ENCODE data around the gene ANKRD65. TPM values are rescaled to one million over a fixed set of nuclear protein-coding genes. Genes with fewer than 3 reads are reported as not detected.

Gene ANKRD65
- total RNA-seq, 1 experiment from 2014 or later = not detected

DNA sequence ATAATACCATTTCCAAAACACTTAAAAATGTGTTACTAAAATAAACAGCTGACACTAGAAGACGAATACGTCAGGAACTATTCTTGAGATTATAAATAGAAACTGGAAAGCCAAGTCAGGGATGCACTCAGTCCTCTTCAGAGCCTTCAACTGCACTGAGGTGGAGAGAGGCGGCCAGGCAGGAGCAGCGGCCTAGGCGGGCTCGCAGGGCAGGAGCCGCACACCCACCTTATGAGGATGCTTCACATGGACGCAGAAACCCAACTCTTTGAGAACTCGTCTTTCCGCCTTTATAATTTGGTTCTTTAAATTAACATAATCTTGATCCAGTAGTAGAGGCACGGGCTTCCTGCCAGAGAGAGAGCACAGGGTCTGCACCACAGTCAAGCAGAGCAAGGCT lies 25.9 kb downstream of the ANKRD65 start:
- Histone ChIP-seq H4K20me1 (ENCODE audit: insufficient read depth) (peaks cover 12% of the 10 kb centered on the region; the same call in 1 of the 2 replicates), H2AFZ (ENCODE audit: low read depth, low read length, poor library complexity, severe bottlenecking) (no peak overlapping the region), H3K79me2 (ENCODE audit: insufficient read depth, low read length) (peaks cover 95% of the 10 kb centered on the region), H3K9me3 (ENCODE audit: control insufficient read depth in 1 of 2, insufficient read depth in 1 of 2, low read depth in 1 of 2, low read length in 2 of 2) (no peaks in the 10 kb centered on the region), H3K4me3 (replicated peaks in 1 of 2; ENCODE audit: low read depth in 1 of 2, low read length in 2 of 2) (no peak overlapping the region), H3K27ac (ENCODE audit: low read depth, low read length) (no peak overlapping the region), H3K27me3 (ENCODE audit: insufficient read depth, low read length) (no peaks in the 10 kb centered on the region), H3K9ac (ENCODE audit: low read length) (no peak overlapping the region), H3K9me2 (ENCODE audit: insufficient read depth) (no peaks in the 10 kb centered on the region), H3K4me1 (ENCODE audit: control insufficient read depth in 1 of 2, insufficient read depth in 2 of 2, low read length in 2 of 2) (peaks cover 0 to 14% of the 10 kb centered on the region in 2 experiments; a peak in 3 of 4 replicates), H3K36me3 (ENCODE audit: control insufficient read depth in 1 of 2, insufficient read depth in 2 of 2, low read length in 2 of 2) (peaks cover 49 to 64% of the 10 kb centered on the region in 2 experiments), H3K4me2 (ENCODE audit: low read length) (no peak overlapping the region)
- no peak for TF ChIP-seq ZFX (IDR thresholded peaks at IDR 0.05)
- no peak for TF ChIP-seq POLR2A (IDR thresholded peaks at IDR 0.05; ENCODE audit: borderline replicate concordance, extremely low read depth, insufficient read depth, insufficient read length)
- TF ChIP-seq ATF3 (IDR thresholded peaks at IDR 0.05) = no peak
- no peak for TF ChIP-seq MAX (IDR thresholded peaks at IDR 0.05)
- TF ChIP-seq RAD21 (IDR thresholded peaks at IDR 0.05; ENCODE audit: low read depth) = no peak
- no peak for TF ChIP-seq TCF7L2 (IDR thresholded peaks at IDR 0.05; ENCODE audit: borderline replicate concordance, extremely low read depth, insufficient read depth, insufficient read length)
- no peak for TF ChIP-seq CTCF (IDR thresholded peaks at IDR 0.05 in 2 of 3, conservative IDR thresholded peaks at IDR 0.05 in 1 of 3; ENCODE audit: borderline replicate concordance in 1 of 3, insufficient read depth in 1 of 3, low read depth in 2 of 3, low read length in 2 of 3)
- no peak for TF ChIP-seq FOSL1 (IDR thresholded peaks at IDR 0.05; ENCODE audit: low read depth)
- TF ChIP-seq CBX3 (IDR thresholded peaks at IDR 0.05; ENCODE audit: low read depth) = no peak
- TF ChIP-seq EGR1 (IDR thresholded peaks at IDR 0.05; ENCODE audit: low read depth) = no peak
- no peak for TF ChIP-seq YY1 (IDR thresholded peaks at IDR 0.05; ENCODE audit: extremely low read depth, insufficient replicate concordance, low read depth, low read length)
- TF ChIP-seq JUND (IDR thresholded peaks at IDR 0.05) = no peak
- no peak for TF ChIP-seq SRF (IDR thresholded peaks at IDR 0.05; ENCODE audit: low read depth)
- TF ChIP-seq SIN3A (IDR thresholded peaks at IDR 0.05; ENCODE audit: low read depth) = no peak
- TF ChIP-seq EZH2phosphoT487 (IDR thresholded peaks at IDR 0.05; ENCODE audit: borderline replicate concordance) = no peak
- no peak for TF ChIP-seq ZNF274 (IDR thresholded peaks at IDR 0.05; ENCODE audit: low read depth, low read length)
- no peak for TF ChIP-seq EZH2 (IDR thresholded peaks at IDR 0.05)
- TF ChIP-seq REST (IDR thresholded peaks at IDR 0.05; ENCODE audit: low read depth) = no peak
- TF ChIP-seq POLR2AphosphoS5 (IDR thresholded peaks at IDR 0.05; ENCODE audit: low read depth, low read length) = no peak
- DNase-seq (ENCODE audit: low read depth, low spot score) = no peak
- ATAC-seq = no peak
- RAD21 ChIA-PET (ENCODE audit: low non-redundant PET in 1 of 2, low total read pairs in 2 of 2, uncharacterized antibody in 2 of 2, unreplicated experiment in 2 of 2) = no interaction called here
- BruUV-seq (replicated peaks) = no TSS peak
- POLR2A ChIA-PET = no interaction called here
- intact Hi-C loops (cut with micrococcal nuclease) = no loop called here
- CTCF ChIA-PET = no interaction called here
